ENCODE measurements around the gene ZBTB39. TPM values are rescaled to one million over a fixed set of nuclear protein-coding genes. Genes with fewer than 3 reads are reported as not detected.
A peak's percentile ranks its signal among the peaks of the same experiment; 100 is the strongest.

ZBTB39 gene
- total and polyA plus RNA-seq, 2 of the 8 experiments (the other 6 are each of a cell fraction or from before 2014, with no cell fraction given) = 19.3 to 25.0 TPM

- TF ChIP-seq CTCF (IDR thresholded peaks at IDR 0.05; ENCODE audit: control extremely low read depth in 1 of 3, insufficient read depth in 1 of 3, low read depth in 1 of 3, low read length in 3 of 3) (peak; percentile 90 to 97 (median 94)), TBP (IDR thresholded peaks at IDR 0.05; ENCODE audit: low read depth, low read length) (no peak), SIN3A (conservative IDR thresholded peaks at IDR 0.05 in 1 of 2, IDR thresholded peaks at IDR 0.05 in 1 of 2; ENCODE audit: low read depth in 1 of 2, low read length in 2 of 2) (peak in 1 of 2 experiments; percentile 83; a peak in 2 of 4 replicates), JUND (IDR thresholded peaks at IDR 0.05; ENCODE audit: low read length) (0 out of 2 replicates have a peak, but pooled peaks have one; percentile 14)
Observed at GRCh38 chr12:57001448-57001906, 4.9 kb downstream of the ZBTB39 start (continued).

Measured in H1 (cell line).